ENCODE results near the gene ITGA11.

DNA sequence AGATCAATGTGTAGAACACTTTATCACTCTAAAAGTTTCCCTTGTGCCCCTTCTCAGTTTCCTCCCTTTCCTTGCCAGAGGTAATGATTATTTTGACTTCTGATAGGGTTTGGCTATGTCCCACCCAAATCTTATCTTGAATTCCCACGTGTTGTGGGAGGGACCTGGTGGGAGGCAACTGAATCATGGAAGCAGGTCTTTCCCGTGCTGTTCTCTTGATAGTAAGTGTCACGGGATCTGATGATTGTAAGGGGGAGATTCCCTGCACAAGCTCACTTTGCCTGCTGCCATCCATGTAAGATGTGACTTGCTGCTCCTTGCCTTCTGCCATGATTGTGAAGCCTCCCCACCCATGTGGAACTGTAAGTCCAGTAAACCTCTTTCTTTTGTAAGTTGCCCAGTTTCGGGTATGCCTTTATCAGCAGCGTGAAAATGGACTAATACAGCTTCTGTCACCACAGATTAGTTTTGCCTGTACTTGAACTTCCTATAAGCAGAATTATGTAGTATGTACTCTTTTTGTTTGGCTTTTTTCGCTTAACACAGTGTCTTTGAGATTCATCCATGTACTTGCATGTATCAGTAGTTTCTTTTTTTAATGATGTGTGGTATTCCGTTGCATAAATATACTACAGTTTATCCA is 147.2 kb downstream of the ITGA11 start:
- TF ChIP-seq POLR2AphosphoS5 (IDR thresholded peaks at IDR 0.05; ENCODE audit: low read depth, low read length) = no peak
- TF ChIP-seq POLR2A (IDR thresholded peaks at IDR 0.05; ENCODE audit: low read depth, low read length) = no peak

Data from GM12892 (cell line).